NCI-H1105 (cell line): ENCODE data around the gene MARCO.
"Not testable (repeated sequence)": the region's sequence is repeated elsewhere in the genome, so short reads cannot be mapped to it uniquely, and the experiment has no call there.

Source experiments
- DNase-seq: peaks from one replicate; lab custom pipeline; 2025; lab: John Stamatoyannopoulos, UW

MARCO gene

GRCh38 chr2:118929059-118929458 is 12.9 kb upstream of the MARCO start:
- no peak for DNase-seq

GRCh38 chr2:118932949-118933348 is 9.0 kb upstream of the MARCO start:
- DNase-seq: no peak

- DNase-seq: no peak
These were observed 5.7 kb upstream of the MARCO start for GRCh38 chr2:118936306-118936705.

DNA sequence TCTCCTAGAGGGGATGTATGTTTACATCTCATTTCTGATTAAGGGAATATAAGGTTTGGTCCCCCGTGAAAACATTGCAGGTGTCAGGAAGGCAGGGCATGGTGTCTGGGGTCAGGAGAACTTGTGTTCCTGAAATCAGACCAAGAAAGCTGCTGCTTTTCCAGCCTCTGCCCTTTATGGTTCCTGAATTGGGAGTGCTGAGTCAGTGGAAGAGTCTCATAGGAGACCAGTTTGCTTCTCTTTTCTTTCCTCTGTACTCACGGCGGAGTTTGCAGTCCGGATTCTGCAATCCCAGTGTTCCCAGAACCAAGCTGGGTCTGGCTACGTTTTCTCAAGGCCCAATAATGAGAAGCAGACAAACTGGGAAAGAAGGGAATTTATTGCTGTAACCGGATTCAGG is 5.1 kb upstream of the MARCO start:
- DNase-seq: no peak

DNA sequence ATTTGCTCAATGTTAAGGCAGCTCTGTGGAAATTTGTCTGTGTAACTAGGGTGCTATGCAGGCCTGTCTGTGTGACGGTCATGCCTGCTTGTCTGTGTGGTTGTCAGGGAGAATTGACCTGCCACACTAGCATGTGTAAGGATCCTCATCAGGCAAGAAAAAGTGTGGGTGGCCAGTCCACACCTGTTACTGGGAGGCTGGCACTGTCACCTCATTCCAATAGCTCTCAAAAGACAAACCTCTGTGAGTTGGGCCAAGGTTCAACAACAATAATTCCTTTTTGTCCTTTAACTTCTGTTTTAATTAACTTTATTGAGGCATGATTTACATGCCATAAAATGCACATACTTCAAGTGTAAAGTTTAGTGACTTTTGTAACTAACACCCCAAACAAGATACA is 4.2 kb upstream of the MARCO start:
- DNase-seq: no peak

- DNase-seq: no peak
These were observed 2.0 kb upstream of the MARCO start for GRCh38 chr2:118939994-118940393.

DNA sequence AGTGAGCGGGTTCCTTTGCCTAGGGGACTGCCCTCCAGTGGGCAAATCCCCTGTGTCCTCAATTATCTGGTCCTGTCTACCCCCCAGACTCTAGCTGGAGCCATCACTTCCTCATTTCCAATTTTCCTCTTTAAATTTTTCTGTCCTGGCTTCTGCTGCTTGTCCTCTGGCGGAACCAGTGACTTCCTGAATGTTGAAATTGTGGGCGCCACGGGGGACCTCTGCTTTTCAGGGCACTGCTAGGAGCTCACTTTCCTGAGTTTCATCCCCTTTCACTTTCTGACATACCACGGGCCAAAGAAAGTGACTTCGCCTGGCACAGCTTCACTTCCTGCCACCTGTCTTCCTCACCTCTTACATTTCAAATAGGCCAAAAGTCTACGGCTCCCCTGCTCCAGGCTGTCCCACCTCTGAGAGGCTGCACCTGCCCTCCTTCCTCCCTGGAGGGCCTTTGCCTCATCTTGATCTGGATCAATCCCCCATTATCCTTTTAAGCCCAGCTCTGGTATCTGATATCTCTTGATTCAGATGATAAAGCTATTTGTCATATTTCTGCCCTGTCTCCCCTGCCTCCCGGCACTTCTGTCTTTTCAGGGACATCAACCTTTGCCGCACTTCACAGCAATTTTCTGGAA is 1.4 kb upstream of the MARCO start:
- DNase-seq: no peak

- DNase-seq: no peak
These were observed 1.3 kb downstream of the MARCO start for GRCh38 chr2:118943286-118943685.

DNA sequence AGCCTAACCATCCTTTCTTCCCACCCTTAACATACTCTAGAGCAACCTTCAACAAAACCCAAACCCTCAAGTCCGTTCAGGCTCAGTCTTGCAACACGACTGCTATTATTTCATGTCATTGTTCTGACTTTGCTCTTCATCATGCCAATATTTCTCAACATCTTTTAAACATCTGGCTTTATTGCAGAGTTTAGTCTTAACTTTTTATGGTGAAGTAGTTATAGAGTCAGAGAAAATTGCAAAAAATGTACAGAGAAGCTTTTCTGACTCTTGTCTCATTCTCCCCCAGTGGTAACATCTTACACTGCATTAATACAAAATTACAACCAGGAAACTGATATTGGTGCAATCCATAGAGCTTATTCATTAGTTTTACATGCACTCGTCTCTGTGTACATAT is 3.9 kb downstream of the MARCO start:
- DNase-seq: no peak

- DNase-seq: not testable (repeated sequence)
These were observed 6.3 kb downstream of the MARCO start for GRCh38 chr2:118948266-118948665.

- DNase-seq: no peak
These were observed 12.5 kb downstream of the MARCO start for GRCh38 chr2:118954297-118955060.

GRCh38 chr2:118965737-118966136 is 23.7 kb downstream of the MARCO start:
- no peak for DNase-seq

DNA sequence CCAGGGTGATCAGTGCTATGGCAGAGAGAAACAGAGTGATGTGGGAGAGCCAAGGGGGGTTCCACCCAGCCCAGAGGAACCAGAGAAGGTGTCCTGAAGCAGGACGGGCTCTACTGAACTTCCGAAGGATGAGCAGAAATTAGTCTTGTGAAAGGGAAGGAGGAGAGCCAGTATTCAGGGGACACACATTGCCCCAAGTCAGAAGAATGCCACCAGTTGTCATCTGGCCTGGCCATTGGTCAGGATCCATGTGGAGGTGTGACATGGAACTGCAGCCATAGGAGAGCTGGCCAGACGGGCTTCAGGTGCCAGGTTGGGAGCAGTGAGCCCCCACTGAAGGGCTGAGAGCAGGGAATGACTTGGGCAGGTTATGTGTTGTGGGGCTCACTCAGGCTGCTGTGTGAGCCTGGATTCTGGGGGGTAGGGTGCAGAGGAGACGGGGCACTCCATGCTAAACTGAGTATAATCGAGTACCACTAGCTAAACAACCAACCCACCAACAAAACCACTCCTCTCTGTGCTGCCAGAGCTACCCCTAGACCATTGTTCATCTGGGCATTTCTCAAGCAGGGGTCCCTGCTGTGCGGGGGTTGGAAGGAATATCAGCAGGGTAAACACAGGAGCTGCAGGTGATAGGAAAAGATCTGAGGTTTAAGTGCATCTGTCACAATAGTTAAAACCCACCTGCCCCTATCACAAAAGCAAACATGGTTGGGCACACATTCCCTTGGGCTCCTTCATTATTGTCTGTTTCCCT is 25.3 kb downstream of the MARCO start:
- DNase-seq: no peak

DNA sequence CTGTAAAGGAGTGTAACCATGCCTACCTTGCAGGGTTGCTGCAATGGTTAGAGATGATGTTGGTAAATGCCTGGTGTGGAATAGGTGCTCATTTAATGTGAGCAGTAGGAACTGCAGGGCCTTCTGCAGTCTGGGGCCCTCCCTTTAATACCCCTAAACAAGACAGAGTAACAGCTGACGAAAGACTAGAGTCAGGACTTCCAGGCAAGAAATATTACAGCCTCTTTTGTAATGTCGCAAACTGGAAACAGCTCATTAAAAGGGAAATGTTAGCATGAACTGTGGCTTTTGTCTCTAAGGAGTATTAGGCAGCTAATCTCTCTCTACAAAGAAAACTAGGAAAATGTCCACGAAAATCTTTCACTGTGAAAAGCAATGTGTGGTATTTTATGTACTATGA is 26.0 kb downstream of the MARCO start:
- DNase-seq: no peak

GRCh38 chr2:118968961-118969733 is 27.2 kb downstream of the MARCO start:
- DNase-seq: no peak

GRCh38 chr2:118969734-118970395 is 27.9 kb downstream of the MARCO start:
- DNase-seq: no peak

- no peak for DNase-seq
These were observed 28.6 kb downstream of the MARCO start for GRCh38 chr2:118970396-118971135.

- DNase-seq: no peak
These were observed 29.5 kb downstream of the MARCO start for GRCh38 chr2:118971245-118972122.

- no peak for DNase-seq
These were observed 31.6 kb downstream of the MARCO start for GRCh38 chr2:118973542-118973951.
